KMS-11 (cell line): Measurements from ENCODE around the gene SLC38A7.

ENCODE experiments used
- H2AFZ ChIP-seq: fragments of 200-600 bp; sonication (generic); 2 replicates; pipeline ENCODE4 v1.6.1; 2016; ENCODE audit warnings: antibody characterized with exemption, mixed run types, low read depth
- H3K27ac ChIP-seq: fragments of 200-600 bp; sonication (generic); 2 replicates; pipeline ENCODE4 v1.6.1; 2016; ENCODE audit warnings: mild to moderate bottlenecking, mixed run types
- H3K27me3 ChIP-seq: fragments of 200-600 bp; sonication (generic); 2 replicates; pipeline ENCODE4 v1.6.1; 2017; ENCODE audit warnings: mild to moderate bottlenecking, low read depth, mixed run types, moderate library complexity; ENCODE audit not compliant: insufficient read depth
- H3K36me3 ChIP-seq: fragments of 200-600 bp; sonication (generic); 2 replicates; pipeline ENCODE4 v1.6.1; 2017; ENCODE audit warnings: mild to moderate bottlenecking, mixed run types; ENCODE audit not compliant: insufficient read depth
- H3K4me1 ChIP-seq: fragments of 200-600 bp; sonication (generic); 2 replicates; pipeline ENCODE4 v1.6.1; 2016; ENCODE audit warnings: mild to moderate bottlenecking, low read depth, mixed run types; ENCODE audit not compliant: poor library complexity, severe bottlenecking
- H3K4me2 ChIP-seq: fragments of 200-600 bp; sonication (generic); 2 replicates; pipeline ENCODE4 v1.7.0; 2016; ENCODE audit warnings: mild to moderate bottlenecking, mixed run types
- H3K4me3 ChIP-seq: fragments of 200-600 bp; sonication (generic); IDR thresholded peaks from 2 replicates; pipeline ENCODE4 v1.6.1; 2017; ENCODE audit warnings: low read depth, low read length, mixed read lengths; ENCODE audit not compliant: insufficient read depth
- H3K79me2 ChIP-seq: fragments of 200-600 bp; sonication (generic); 2 replicates; pipeline ENCODE4 v1.6.1; 2016; ENCODE audit warnings: low read depth, mixed run types; ENCODE audit not compliant: insufficient read depth
- H3K9ac ChIP-seq: fragments of 200-600 bp; sonication (generic); 2 replicates; pipeline ENCODE4 v1.6.1; 2016; ENCODE audit warnings: mild to moderate bottlenecking, mixed run types
- H4K20me1 ChIP-seq: fragments of 200-600 bp; sonication (generic); 2 replicates; pipeline ENCODE4 v1.6.1; 2016; ENCODE audit warnings: mild to moderate bottlenecking, mixed run types; ENCODE audit not compliant: insufficient read depth
- CTCF ChIP-seq: fragments of 200-600 bp; sonication (generic); conservative IDR thresholded peaks from 2 replicates; pipeline ENCODE4 v1.6.1; 2017; ENCODE audit warnings: low read depth, mild to moderate bottlenecking, antibody characterized with exemption, low read length, moderate library complexity, mixed read lengths

SLC38A7 gene

DNA sequence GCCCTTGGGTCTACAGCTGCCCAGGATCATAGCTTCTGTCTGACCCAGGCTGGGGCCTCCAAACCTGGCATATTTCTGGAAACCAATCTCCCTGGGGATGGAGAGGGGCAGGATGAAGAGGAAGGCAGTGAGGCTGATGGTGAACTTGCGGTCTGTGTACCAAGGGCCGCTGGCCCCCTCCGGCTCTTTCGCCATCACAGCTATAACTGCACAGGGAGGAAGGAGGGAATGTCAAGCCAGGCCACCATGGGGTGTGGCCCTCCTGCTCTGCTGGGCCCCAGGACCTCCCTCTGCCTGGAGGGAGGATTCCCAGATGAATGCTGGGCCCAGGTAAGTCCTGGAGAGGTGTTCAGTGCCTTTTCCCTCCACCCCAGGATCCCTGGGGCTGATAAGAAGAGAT, 6.3 kb downstream of the SLC38A7 start:
- H3K9ac ChIP-seq = no peak overlapping the region
- no peaks in the 10 kb centered on the region for H3K27me3 ChIP-seq
- H3K27ac ChIP-seq = no peak overlapping the region
- no peak overlapping the region for H2AFZ ChIP-seq
- no peaks in the 10 kb centered on the region for H3K79me2 ChIP-seq
- no peaks in the 10 kb centered on the region for H3K36me3 ChIP-seq
- no peak overlapping the region for H3K4me3 ChIP-seq
- H4K20me1 ChIP-seq = no peaks in the 10 kb centered on the region
- H3K4me1 ChIP-seq = no peaks in the 10 kb centered on the region
- no peak for TF ChIP-seq CTCF
- no peak overlapping the region for H3K4me2 ChIP-seq

DNA sequence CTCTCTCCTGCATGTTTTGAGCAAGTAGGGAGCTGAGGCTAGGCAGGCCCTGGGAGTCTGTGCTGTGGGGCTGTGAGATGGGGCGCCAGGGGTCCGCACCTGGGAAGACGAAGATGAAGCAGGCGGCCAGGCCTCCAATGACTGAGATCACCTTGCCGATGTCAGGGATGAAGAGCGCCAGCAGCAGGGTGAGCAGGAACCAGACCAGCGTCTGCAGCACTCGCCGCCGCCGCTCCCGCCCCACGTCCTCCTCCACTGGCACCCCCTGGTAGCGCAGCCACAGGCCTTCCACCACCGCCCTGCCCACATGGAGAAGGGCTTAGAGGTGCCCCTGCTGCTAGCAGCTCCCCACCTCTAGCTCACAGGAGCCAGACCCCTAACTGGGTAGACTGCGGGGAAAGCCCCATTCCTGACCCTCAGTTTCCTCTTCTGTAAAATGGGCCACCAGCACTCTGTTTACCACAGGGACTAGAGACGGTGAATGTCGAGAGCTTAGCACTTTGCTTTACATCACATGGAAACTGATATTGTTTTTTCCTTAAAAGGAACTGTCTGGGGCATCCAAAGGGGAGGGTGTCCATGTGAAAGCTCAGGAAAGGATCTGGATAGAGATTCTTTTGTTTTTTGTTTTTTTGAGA, 13.5 kb downstream of the SLC38A7 start:
- H3K4me3 ChIP-seq = no peak overlapping the region
- H3K36me3 ChIP-seq = no peaks in the 10 kb centered on the region
- H3K9ac ChIP-seq = no peak overlapping the region
- H2AFZ ChIP-seq = no peak overlapping the region
- H3K79me2 ChIP-seq = no peaks in the 10 kb centered on the region
- no peaks in the 10 kb centered on the region for H3K4me1 ChIP-seq
- H3K4me2 ChIP-seq = no peak overlapping the region
- TF ChIP-seq CTCF = no peak
- H3K27ac ChIP-seq = no peak overlapping the region
- H4K20me1 ChIP-seq = no peaks in the 10 kb centered on the region
- H3K27me3 ChIP-seq = no peaks in the 10 kb centered on the region

- Histone ChIP-seq H2AFZ (no peak overlapping the region), H3K79me2 (no peaks in the 10 kb centered on the region), H3K36me3 (no peaks in the 10 kb centered on the region), H4K20me1 (no peaks in the 10 kb centered on the region), H3K4me3 (no peak overlapping the region), H3K4me2 (no peak overlapping the region), H3K4me1 (no peaks in the 10 kb centered on the region), H3K27me3 (no peaks in the 10 kb centered on the region), H3K9ac (no peak overlapping the region), H3K27ac (no peak overlapping the region)
- no peak for TF ChIP-seq CTCF
These were observed 14.4 kb downstream of the SLC38A7 start for GRCh38 chr16:58670177-58670576.

- Histone ChIP-seq H3K27me3 (no peaks in the 10 kb centered on the region), H3K4me3 (no peak overlapping the region), H4K20me1 (no peaks in the 10 kb centered on the region), H3K79me2 (no peaks in the 10 kb centered on the region), H3K9ac (no peak overlapping the region), H3K36me3 (no peaks in the 10 kb centered on the region), H3K4me2 (no peak overlapping the region), H3K27ac (no peak overlapping the region), H2AFZ (no peak overlapping the region), H3K4me1 (no peaks in the 10 kb centered on the region)
- no peak for TF ChIP-seq CTCF
These were observed 19.4 kb downstream of the SLC38A7 start for GRCh38 chr16:58665200-58665599.
